WTC11 (cell line): ENCODE data around the gene NEK4. TPM values are rescaled to one million over a fixed set of nuclear protein-coding genes. Genes with fewer than 3 reads are reported as not detected.

ENCODE experiments used
- ATAC-seq: fragments of 200-7000 bp; cut with Tn5 transposase; 2 replicates; pipeline ENCODE4 v1.10.0; 2021; ENCODE audit warnings: mild to moderate bottlenecking, moderate library complexity
- CTCF ChIA-PET: fragments of 300-600 bp; sonication (Branson Sonifier 250); formaldehyde crosslinking; loops from one replicate; lab custom pipeline; 2021; ENCODE audit warnings: antibody characterized with exemption; lab: Charles Lee
- POLR2A ChIA-PET: fragments of 350-600 bp; sonication (Branson Sonifier 250); formaldehyde crosslinking; loops from one replicate; lab custom pipeline; 2021; ENCODE audit warnings: antibody characterized with exemption; lab: Charles Lee
- DNase-seq: peaks from one replicate; pipeline ENCODE4 v3.0.0; 2021; ENCODE audit warnings: low spot score
- H3K27ac Mint-ChIP-seq: 2 replicates; pipeline ENCODE4 v1.8.0; 2021; ENCODE audit warnings: mixed read lengths
- H3K27me3 Mint-ChIP-seq: 2 replicates; pipeline ENCODE4 v1.8.0; 2021; ENCODE audit warnings: low read depth, mild to moderate bottlenecking, moderate library complexity, mixed read lengths
- H3K36me3 Mint-ChIP-seq: 2 replicates; pipeline ENCODE4 v1.8.0; 2021; ENCODE audit warnings: mixed read lengths
- H3K4me1 Mint-ChIP-seq: 2 replicates; pipeline ENCODE4 v1.8.0; 2022; ENCODE audit warnings: mixed read lengths
- H3K4me3 Mint-ChIP-seq: 2 replicates; pipeline ENCODE4 v1.8.0; 2021; ENCODE audit warnings: mild to moderate bottlenecking, moderate library complexity, mixed read lengths
- H3K9me3 Mint-ChIP-seq: 2 replicates; pipeline ENCODE4 v1.8.0; 2021; ENCODE audit warnings: mixed read lengths
- AR ChIP-seq: fragments of 250-450 bp; sonication (Bioruptor Pico); IDR thresholded peaks from 2 replicates; pipeline ENCODE4 v1.9.0; 2021; ENCODE audit warnings: mild to moderate bottlenecking
- CTCF ChIP-seq: fragments of 200-600 bp; IDR thresholded peaks from 2 replicates; pipeline ENCODE4 v1.8.0; 2022; ENCODE audit warnings: antibody characterized with exemption
- FOXK1 ChIP-seq: sonication (generic); formaldehyde crosslinking; IDR thresholded peaks from 2 replicates; pipeline ENCODE4 v1.8.0; 2022; ENCODE audit warnings: mild to moderate bottlenecking, moderate library complexity, missing genetic modification reagents
- IRF2 ChIP-seq: sonication (generic); formaldehyde crosslinking; IDR thresholded peaks from 2 replicates; pipeline ENCODE4 v1.8.0; 2022; ENCODE audit warnings: low read depth, missing genetic modification reagents, borderline replicate concordance
- PRDM15 ChIP-seq: sonication (generic); formaldehyde crosslinking; IDR thresholded peaks from 2 replicates; pipeline ENCODE4 v1.8.0; 2022; ENCODE audit warnings: missing genetic modification reagents
- ZNF121 ChIP-seq: sonication (generic); formaldehyde crosslinking; IDR thresholded peaks from 2 replicates; pipeline ENCODE4 v1.8.0; 2023; ENCODE audit warnings: missing genetic modification reagents
- ZNF263 ChIP-seq: sonication (generic); formaldehyde crosslinking; IDR thresholded peaks from 2 replicates; pipeline ENCODE4 v1.8.1; 2022; ENCODE audit warnings: low read depth, mild to moderate bottlenecking, moderate library complexity, missing genetic modification reagents
- ZNF532 ChIP-seq: fragments of 250-450 bp; sonication (Bioruptor Pico); IDR thresholded peaks from 2 replicates; pipeline ENCODE4 v1.9.0; 2021; ENCODE audit warnings: mild to moderate bottlenecking, borderline replicate concordance
- total RNA-seq: library from RNA; stranded (reverse); gene quantifications from 3 replicates; pipeline ENCODE4 v1.2.3, GENCODE V29; 2021

NEK4 gene
- total RNA-seq, 1 experiment from 2014 or later, result 31.4 TPM

GRCh38 chr3:52721002-52721729, 49.6 kb downstream of the NEK4 start:
- no peak for TF ChIP-seq AR
- Mint-ChIP-seq H3K27me3 (no peaks in the 10 kb centered on the region), H3K27ac (no peak overlapping the region), H3K9me3 (peaks cover 8% of the 10 kb centered on the region; the same call in 1 of the 2 replicates), H3K4me3 (no peak overlapping the region), H3K36me3 (peaks cover 5% of the 10 kb centered on the region; the same call in 1 of the 2 replicates), H3K4me1 (no peaks in the 10 kb centered on the region; the same call in 1 of the 2 replicates)
- DNase-seq (no peak), ATAC-seq (no peak)
- CTCF ChIA-PET, result interaction anchor here (1.2 to 1.5 kb wide), 2 partner anchors 71 to 99 kb away, joined by 3 to 5 read pairs; no protein-coding TSS in a partner anchor
- POLR2A ChIA-PET, result interaction anchor here (0.5 kb wide), 1 partner anchor 494 kb away, joined by 6 read pairs; no protein-coding TSS in a partner anchor

- no peaks in the 10 kb centered on the region for H3K36me3 Mint-ChIP-seq
- ATAC-seq, result no peak
- ChIA-PET CTCF (no interaction called here), POLR2A (interaction anchor here (0.8 kb wide), 1 partner anchor 270 kb away, joined by 7 read pairs; no protein-coding TSS in a partner anchor)
- H3K4me1 Mint-ChIP-seq, result peaks cover 7% of the 10 kb centered on the region
- no peak overlapping the region for H3K4me3 Mint-ChIP-seq
- TF ChIP-seq IRF2 (CRISPR knock-in tag), result no peak
- no peak for TF ChIP-seq ZNF263 (CRISPR knock-in tag)
- TF ChIP-seq PRDM15, result no peak
- no peak for TF ChIP-seq FOXK1 (CRISPR knock-in tag)
- TF ChIP-seq ZNF532, result no peak
- no peak for TF ChIP-seq ZNF121 (CRISPR knock-in tag)
- no peak for TF ChIP-seq CTCF
- no peaks in the 10 kb centered on the region for H3K27me3 Mint-ChIP-seq
- H3K27ac Mint-ChIP-seq, result no peak overlapping the region
- no peaks in the 10 kb centered on the region for H3K9me3 Mint-ChIP-seq
- no peak for DNase-seq
Measured at GRCh38 chr3:52719618-52720017, 51.1 kb downstream of the NEK4 start.
